ENCODE measurements around the gene TEX264. TPM values are rescaled to one million over a fixed set of nuclear protein-coding genes. Genes with fewer than 3 reads are reported as not detected.
"Not testable (repeated sequence)": the region's sequence is repeated elsewhere in the genome, so short reads cannot be mapped to it uniquely, and the experiment has no call there.

TEX264 gene, protein sequence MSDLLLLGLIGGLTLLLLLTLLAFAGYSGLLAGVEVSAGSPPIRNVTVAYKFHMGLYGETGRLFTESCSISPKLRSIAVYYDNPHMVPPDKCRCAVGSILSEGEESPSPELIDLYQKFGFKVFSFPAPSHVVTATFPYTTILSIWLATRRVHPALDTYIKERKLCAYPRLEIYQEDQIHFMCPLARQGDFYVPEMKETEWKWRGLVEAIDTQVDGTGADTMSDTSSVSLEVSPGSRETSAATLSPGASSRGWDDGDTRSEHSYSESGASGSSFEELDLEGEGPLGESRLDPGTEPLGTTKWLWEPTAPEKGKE
- total RNA-seq (ENCODE audit: insufficient read depth, low replicate concordance): 17.1 TPM

DNA sequence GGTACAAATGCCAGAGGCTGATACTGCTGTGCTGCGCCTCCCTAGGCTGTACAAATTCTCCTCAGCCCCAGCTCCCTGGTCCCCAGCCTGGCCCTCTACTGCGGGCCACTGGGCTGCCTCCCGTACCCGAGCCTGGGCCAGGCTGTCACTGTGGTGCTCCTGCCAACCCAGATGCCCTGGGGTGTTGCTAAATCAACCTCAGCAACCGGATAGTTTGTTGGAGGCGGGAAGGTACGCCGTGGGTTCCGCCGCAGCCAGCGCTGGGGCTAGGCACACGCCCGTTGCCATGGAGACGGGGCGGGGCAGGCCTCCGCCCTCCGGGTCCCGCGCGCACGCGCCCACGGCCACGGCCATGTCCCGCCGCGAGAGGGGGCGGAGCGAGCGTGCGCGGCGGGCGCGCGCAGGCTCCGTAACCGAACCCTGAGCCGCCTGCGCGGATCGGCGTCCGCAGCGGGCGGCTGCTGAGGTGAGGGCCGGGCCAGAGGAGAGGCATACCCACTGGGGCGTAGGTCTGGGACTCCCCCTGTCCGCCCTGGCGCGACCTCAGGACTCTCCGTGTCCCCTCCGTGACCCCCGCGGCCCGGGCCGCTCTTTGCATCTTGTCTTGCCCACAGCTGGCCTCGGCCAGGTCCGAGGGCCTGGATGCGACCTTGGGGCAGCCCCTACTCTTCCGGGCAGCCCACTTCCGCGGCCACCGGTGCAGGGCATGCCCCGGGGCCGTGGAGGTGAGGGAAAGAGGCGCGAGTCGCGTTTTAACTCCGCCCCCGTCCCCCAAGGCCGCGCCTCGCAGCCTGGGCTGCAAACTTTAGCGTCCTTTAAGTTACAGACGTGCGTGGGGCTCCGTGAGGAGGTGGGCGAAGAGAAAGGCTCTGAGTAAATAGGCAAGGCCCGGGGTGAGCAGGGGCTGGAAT lies at the start of gene TEX264:
Gene TEX264, plus strand, starts transcription at position 430 of the 911 bp plus-strand sequence. CDS start 3,053 bp downstream, outside the sequence.
- DNase-seq (ENCODE audit: low spot score): peak; percentile 93

DNA sequence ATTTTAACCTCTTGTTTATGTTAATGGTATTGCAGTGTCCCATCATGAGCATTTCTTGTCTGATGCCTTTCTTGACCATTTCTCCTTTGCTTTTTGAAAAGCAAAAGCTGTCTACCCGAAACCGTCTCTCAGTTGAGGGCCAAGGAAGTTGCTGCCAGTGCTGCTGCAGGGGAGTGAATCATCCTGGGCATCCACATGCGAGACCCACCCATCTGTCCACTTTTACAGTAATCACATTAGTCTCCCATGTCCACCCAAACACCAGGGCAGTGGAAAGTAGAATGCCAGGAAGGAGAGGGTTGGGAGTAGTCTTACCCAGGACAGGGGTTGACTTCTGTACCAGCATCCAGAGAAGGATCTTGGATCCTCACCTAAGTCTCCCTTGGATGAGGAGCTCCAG lies 48.6 kb upstream of the TEX264 start:
- no peak for DNase-seq (ENCODE audit: low spot score)

DNA sequence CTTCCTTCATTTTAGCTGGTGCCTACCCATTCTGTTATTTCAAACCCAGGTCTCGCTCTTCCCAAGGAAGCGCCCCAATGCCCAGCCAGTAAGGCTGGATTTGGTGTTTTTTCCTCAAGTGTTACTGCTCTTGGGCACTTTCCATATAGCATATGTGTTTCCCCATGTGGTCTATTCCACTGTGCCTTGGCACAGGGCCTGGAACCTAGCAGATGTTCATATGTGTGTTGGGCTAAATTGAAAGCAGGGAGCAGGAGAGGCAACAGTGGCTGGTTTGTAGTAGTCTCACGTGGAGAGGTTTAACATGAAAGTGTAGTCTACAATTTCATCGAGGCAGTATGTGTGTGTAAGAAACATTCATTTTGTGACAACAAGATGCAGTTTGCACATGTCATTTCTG lies 48.2 kb upstream of the TEX264 start:
- DNase-seq (ENCODE audit: low spot score): no peak

DNA sequence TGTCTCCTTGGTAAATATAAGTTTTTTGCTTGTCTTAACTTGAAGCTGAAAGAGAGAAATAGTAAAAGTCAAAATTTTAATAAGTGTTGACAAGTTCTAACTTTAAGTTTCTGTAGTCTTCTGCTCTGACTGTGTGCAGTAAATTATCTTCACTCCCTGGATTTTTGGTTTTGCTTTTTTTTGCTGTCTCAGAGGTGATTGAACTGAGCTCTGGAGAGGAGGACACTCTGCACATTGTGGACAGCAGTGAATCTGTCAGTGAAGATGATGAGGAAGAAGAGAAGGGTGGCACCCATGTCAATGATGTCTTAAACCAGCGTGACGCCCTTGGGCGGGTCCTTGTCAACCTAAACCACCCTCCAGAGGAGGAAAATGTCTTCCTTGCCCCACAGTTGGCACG lies 40.5 kb upstream of the TEX264 start:
- DNase-seq (ENCODE audit: low spot score): no peak

DNA sequence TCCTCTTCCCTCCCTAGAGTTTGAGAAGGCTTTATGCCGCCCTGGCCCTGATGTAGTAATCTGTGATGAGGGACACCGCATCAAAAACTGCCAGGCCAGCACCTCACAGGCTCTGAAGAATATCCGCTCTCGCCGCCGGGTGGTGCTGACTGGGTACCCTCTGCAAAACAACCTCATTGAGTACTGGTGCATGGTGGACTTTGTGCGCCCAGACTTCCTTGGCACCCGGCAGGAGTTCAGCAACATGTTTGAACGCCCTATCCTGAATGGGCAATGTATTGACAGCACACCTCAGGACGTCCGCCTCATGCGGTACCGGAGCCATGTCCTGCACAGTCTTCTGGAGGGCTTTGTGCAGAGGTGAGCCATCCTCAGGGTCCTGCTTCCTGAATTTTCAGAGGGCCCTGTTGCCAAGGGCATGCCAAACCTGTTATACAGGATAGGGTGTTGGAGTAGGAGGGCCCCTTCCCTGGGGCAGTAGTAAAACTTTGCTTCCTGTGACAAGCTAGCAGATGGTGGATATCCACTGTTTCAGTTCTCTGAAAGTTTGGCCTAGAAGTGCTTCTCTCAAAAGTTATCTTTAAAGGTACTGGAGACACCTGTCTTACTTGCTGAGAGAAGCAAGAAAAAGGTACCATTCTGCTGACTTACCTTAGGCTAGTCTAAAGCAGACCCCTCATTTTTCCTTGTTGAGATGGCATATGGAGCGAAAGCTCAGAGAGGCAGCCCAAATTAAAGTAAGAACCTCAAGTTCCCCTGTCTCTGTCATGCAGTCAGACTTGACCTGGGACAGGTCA lies 33.7 kb upstream of the TEX264 start:
- DNase-seq (ENCODE audit: low spot score): peak; percentile 52

DNA sequence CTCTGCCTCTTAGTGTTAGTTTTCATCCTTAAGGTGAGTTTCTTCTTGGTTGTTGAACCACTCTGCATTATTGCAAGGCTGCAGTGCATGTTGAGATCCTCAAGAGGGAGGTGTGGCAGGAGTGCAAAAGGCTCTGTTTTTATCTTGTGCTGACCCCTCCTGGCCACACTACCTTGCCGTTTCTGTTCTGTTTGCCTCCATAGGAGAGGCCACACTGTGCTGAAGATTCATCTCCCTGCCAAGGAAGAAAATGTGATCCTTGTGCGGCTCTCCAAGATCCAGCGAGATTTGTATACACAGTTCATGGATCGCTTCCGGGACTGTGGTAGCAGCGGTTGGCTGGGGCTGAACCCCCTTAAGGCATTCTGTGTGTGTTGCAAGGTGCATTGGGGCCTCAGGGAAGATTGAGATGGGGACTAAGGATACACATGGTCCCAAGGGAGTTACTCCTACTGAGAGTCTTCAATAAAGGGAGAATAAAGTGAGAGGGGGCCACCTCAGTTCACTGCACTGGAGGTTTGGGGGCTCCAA lies 33.0 kb upstream of the TEX264 start:
- peak; percentile 46 for DNase-seq (ENCODE audit: low spot score)

DNA sequence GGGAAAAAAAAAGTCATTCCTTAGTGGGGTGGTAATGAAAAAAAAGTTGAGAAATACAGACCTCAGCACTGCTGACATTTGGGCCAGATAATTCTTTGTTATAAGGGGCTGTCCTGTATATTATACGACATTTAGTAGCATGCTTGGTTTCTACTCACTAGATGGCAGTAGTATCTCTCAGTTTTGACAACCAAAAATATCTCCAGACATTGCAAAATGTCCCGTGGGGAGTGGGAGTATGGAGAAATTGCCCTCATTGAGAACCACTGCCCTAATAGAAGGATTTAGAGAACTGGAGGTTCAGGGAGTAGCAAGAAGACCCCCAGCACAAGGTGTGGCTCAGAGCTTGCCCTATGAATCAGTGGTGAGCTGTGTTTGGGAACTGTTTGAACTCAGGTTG lies 28.6 kb upstream of the TEX264 start:
- DNase-seq (ENCODE audit: low spot score): no peak

DNA sequence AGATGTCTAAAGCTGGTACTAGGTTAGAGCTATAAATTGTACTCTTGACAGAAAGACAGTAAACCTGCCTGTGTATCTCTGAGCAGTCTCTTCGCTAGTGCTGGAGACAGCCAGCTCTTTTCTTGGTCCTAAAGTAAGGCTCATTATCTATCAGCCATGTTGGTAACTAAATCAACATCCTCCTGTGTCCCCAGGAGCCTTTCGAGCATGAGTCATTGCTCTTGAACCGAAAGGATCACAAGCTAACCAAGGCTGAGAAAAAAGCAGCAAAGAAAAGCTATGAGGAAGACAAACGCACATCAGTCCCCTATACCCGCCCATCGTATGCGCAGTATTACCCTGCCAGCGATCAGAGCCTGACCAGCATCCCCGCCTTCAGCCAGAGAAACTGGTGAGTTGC lies 25.0 kb upstream of the TEX264 start:
- DNase-seq (ENCODE audit: low spot score): no peak

DNA sequence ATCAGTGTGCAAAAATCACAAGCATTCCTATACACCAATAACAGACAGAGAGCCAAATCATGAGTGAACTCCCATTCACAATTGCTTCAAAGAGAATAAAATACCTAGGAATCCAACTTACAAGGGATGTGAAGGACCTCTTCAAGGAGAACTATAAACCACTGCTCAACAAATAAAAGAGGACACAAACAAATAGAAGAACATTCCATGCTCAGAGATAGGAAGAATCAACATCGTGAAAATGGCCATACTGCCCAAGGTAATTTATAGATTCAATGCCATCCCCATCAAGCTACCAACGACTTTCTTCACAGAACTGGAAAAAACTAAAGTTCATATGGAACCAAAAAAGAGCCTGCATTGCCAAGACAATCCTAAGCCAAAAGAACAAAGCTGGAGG lies 18.9 kb upstream of the TEX264 start:
- DNase-seq (ENCODE audit: low spot score): not testable (repeated sequence)

DNA sequence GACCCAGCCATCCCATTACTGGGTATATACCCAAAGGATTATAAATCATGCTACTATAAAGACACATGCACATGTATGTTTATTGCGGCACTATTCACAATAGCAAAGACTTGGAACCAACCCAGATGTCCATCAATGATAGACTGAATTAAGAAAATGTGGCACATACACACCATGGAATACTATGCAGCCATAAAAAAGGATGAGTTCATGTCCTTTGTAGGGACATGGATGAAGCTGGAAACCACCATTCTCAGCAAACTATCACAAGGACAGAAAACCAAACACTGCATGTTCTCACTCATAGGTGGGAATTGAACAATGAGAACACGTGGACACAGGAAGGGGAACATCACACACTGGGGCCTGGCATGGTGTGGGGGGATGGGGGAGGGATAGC lies 17.6 kb upstream of the TEX264 start:
- not testable (repeated sequence) for DNase-seq (ENCODE audit: low spot score)

DNA sequence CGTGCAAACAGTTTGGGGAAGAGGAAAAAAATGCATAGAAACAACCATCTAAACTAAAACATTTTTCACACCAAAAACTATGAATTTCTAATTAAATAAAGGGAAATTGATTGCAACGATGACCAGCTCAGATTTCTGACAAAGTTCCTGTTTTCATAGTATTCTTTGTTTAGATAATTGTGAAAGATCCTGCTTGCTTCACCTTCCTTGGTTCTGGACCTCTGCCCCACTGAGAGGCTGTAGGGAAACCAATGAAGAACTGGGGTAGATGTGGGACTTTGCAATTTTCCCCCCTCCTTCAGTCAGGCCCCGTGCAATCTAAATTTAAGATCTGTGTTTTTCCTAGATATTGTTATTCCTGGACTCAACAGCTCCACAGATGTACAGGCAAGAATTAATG lies 13.8 kb upstream of the TEX264 start:
- no peak for DNase-seq (ENCODE audit: low spot score)

DNA sequence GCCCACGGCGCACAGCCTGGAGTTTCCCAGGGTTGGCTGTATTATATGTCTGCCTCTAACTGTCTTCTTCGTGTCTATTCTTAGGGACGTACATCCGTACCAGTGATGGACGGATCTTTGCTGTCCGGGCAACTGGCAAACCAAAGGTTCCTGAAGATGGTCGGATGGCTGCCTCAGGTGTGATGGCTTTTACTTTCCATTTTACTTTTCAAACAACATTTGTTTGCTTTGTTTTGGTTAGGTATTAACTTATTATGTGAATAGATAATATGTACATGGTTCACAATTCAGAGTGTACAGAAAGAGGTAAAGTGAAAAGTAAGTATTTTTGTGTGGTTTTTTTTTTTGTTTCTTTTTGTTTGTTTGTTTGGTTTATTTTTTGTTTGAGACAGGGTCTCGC lies 11.1 kb upstream of the TEX264 start:
- DNase-seq (ENCODE audit: low spot score): no peak

DNA sequence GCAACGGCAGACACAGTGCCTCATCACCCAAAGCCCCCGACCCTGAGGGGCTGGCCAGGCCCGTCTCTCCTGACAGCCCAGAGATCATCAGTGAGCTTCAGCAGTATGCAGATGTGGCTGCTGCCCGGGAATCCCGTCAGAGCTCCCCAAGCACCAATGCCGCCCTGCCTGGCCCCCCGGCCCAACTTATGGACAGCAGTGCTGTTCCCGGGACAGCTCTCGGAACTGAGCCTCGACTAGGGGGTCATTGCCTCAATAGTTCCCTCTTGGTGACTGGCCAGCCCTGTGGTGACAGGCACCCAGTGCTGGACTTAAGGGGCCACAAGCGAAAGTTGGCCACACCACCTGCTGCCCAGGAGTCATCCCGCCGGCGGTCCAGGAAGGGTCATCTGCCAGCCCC lies 8.6 kb upstream of the TEX264 start:
- no peak for DNase-seq (ENCODE audit: low spot score)

DNA sequence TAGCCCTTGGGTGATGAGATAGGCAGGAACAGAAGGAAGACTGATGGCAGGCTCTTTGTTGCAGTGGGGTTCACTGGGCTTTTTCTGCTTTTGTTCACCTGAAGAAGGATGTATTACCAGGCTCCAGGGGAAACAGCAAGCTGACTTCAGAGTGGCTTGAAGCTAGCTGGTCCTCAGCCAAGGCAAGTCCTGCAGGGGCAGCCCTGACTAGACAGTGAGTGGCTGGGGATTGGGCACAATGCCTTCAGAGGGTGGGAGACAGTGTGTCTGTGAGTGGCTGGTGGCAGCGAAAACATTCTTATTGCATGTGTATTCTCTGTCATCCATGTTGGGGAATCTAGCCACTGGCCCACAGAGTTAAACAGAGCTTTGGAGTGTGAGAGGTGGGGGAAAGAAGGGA lies 2.3 kb upstream of the TEX264 start:
- no peak for DNase-seq (ENCODE audit: low spot score)

DNA sequence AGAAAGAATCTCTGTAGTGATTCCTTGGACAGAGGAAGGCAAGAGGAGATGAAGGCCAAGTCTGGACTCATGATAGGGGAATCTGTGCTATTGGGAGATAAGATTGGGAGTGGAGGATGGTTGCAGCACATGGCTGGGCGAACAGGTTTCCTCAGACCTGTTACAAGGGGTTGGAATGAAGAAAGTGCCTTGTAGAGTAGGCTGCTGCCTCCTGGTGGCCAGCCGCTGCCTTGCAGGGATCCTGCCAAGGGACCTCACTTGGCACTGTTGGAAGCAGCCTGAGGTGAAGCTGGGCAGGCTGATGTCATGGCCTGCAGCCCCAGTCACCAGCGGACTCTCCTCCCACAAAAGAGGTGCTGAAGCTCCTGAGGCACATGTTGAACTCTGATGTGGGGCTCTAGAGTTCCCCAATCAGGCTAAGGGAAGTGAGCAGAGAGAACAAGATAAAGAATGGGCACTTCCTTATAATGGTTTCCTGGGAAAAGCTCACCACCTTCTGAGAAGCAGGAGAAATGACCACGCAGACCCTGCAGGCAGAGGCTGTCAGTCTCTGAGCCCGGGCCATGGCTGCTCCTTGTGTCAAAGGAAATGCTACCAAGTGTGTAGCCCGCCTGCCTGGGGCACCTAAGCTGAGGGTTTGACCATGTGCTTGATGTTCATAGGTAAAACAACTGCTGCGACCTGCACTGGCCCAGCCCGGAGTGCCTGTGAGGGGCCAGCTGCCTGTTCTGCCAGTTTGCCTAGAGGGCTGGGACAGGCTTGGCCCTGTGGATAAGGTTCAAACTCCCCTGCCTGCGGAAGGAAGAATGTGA lies 1.6 kb upstream of the TEX264 start:
- peak; percentile 81 for DNase-seq (ENCODE audit: low spot score)

DNA sequence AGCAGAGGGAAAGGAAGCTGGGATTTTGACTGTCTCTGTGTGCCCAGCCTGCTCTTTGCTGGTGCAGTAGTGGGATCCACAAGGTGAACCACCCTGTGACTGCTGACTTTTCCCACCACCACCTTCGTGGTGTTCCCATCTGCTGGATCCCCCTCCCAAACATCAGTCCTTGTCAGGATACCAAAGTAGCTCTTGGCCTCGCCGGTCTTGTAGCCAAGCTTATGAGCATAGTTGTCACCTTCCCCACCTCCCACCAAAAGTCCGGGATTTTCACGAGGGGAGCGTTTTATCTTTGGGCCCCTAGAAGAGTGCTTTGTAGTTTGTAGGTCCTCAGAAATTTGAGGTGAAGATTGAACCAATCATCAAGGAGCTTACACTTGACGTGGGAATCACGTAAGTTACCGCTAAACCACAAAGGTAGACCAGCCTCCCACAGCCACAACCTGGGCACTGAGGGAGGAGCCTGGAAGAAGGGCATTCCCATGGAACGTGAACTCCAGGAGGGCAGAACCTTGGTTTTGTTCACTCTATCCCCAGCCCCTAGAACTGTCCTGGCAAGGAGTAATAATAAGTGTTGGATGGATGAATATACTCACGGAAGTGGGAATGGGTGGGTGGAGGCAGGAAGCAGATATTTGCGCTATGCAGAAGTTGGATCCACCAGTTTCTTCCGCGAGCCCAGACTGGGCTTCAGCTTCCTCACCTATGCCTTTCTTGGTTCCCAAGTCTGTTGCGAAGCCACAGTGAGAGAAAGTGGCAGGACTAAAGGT lies 814 bp upstream of the TEX264 start:
- no peak for DNase-seq (ENCODE audit: low spot score)

DNA sequence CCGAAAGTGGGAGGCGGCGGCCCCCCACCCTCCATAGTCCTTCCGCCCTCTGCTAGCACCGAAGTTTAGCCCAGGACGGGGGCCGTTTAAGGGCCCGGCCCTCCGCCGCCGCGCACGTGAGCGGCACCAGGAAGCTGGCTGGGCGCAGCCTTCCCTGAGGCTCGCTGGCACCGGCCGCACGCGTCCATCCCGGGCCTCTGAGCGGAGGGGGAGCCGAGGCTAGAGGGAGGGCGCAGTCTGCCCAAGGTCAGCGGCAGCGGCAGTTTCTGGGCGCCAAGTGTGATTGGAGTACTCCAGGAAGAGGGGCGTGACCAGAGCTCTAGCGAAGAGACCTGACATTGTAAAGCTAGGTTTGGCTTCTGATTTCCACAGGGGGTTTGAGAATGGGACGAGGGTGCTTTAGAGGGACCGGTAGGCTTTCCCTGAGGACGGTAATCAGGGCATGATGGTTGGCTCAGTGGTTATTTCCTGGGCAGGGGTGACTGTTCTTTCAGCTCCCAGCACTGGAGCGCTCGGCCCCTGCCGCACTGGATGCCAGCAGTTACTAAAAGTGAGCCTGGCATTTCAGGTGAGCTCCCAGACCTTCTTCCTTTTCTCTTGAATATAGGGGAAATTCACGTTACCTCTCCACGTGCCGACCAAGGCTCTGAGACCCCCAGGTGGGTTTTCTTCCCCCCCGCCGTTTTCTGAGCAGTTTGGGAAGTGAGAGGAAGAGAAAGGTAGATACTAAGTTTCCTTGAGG lies 853 bp downstream of the TEX264 start:
- peak; percentile 77 for DNase-seq (ENCODE audit: low spot score)

DNA sequence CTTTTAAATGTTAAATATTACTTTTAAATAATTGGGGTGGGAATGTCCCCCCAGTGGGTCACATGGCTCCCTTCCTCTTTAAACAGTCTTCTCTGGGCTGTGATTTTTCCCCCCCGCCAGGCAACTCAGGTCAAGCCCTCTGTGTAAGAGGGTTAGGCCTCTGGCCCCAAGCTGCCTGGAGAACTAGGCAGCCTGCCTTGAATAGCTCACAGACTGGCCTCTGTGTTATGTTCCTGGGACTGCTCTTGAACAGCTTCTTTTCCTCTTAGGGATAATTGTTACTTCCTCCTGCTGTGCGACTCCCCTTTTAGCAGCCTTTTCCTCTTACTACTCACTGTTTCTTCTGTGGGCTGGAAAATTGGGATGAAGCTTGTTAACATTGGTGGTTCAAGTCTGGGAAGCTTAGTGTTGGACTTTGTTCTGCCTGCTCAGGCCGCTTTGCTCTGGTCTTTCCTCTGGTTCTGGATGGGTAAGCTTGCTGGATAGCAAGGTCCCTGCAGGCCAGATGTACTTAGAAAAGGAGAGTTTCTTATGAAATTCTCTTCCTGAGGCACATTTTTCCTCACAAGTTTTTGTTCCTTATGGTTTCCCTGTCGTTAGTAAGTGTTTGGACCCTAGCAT lies 2.2 kb downstream of the TEX264 start:
- DNase-seq (ENCODE audit: low spot score): no peak

Data from umbilical cord (tissue), 2 donors.